Prostate gland (tissue), 2 donors: ENCODE measurements around the gene CDC20B.

Experiments used
- POLR2A ChIP-seq: fragments of 450-650 bp; IDR thresholded peaks from one replicate; pipeline ENCODE4 v1.6.1; 2016; ENCODE audit warnings: antibody characterized with exemption, mild to moderate bottlenecking
- POLR2AphosphoS5 ChIP-seq: sonication (generic); formaldehyde crosslinking; IDR thresholded peaks from one replicate; pipeline ENCODE4 v1.6.1; 2017; ENCODE audit warnings: antibody characterized with exemption
- TF ChIP-seq, protein P1 (sequence below), 4 experiments: fragments of 200-600 bp in 2 of 4; fragments of 450-650 bp in 2 of 4; sonication (generic) in 2 of 4; IDR thresholded peaks; 1 replicate in 3 of 4; 2 replicates in 1 of 4; pipeline ENCODE4 v1.5.1; 2016 to 2019; ENCODE audit warnings: antibody characterized with exemption in 4 of 4, mild to moderate bottlenecking in 2 of 4, moderate library complexity in 2 of 4

DNA sequence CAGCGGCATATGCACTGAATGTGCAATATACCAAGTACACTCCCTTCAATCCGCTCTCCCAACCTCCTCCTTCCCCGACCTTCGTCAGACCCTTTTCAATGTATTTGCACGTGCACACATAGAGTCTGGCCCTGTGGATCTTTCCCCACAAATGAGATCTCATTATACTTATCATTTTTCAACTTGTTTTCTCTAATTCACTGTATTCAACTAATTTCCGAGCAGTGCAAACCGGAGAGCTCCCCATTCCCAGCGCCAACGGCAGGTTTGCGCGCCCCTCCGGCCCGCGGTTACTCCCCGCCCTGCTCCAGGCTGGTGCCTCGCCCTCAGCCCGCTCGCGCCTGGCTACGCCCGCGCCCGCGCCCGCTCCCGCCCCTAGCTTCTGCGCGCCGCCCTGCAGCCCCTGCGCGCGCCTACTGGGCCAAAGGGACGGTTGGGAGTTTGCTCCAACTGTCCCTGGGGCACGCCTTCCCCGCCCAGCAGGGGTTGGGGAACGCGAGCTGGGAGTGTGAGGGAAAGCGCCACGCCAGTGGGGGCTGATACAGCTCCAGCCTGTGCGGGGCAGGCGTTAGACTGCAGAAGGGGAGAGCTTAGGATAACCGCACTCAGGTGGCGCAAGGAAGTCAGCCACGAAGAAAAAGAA, 3.3 kb upstream of the CDC20B start:
- TF ChIP-seq, protein P1, sequence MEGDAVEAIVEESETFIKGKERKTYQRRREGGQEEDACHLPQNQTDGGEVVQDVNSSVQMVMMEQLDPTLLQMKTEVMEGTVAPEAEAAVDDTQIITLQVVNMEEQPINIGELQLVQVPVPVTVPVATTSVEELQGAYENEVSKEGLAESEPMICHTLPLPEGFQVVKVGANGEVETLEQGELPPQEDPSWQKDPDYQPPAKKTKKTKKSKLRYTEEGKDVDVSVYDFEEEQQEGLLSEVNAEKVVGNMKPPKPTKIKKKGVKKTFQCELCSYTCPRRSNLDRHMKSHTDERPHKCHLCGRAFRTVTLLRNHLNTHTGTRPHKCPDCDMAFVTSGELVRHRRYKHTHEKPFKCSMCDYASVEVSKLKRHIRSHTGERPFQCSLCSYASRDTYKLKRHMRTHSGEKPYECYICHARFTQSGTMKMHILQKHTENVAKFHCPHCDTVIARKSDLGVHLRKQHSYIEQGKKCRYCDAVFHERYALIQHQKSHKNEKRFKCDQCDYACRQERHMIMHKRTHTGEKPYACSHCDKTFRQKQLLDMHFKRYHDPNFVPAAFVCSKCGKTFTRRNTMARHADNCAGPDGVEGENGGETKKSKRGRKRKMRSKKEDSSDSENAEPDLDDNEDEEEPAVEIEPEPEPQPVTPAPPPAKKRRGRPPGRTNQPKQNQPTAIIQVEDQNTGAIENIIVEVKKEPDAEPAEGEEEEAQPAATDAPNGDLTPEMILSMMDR (IDR thresholded peaks at IDR 0.05) = peak in 2 of 4 experiments; percentile 29 to 58
- no peak for TF ChIP-seq POLR2AphosphoS5
- TF ChIP-seq POLR2A = no peak
